Hematopoietic multipotent progenitor cell treated with erythropoietin and hydrocortisone succinate and interleukin-3 and kit ligand, for 15 days (in vitro differentiated cells): Measurements from ENCODE around the gene IPO8.
A peak's percentile ranks its signal among the peaks of the same experiment; 100 is the strongest.

ENCODE experiments used
- DNase-seq: peaks from one replicate; pipeline ENCODE4 v3.0.0-alpha.2; 2015; ENCODE audit warnings: low spot score

The IPO8 gene

GRCh38 chr12:30695199-30696102 is at the start of gene IPO8:
TSS of gene IPO8 (minus strand) at chr12:30695869. CDS start at chr12:30695647, 222 bp downstream.
- peak; percentile 75 for DNase-seq

DNA sequence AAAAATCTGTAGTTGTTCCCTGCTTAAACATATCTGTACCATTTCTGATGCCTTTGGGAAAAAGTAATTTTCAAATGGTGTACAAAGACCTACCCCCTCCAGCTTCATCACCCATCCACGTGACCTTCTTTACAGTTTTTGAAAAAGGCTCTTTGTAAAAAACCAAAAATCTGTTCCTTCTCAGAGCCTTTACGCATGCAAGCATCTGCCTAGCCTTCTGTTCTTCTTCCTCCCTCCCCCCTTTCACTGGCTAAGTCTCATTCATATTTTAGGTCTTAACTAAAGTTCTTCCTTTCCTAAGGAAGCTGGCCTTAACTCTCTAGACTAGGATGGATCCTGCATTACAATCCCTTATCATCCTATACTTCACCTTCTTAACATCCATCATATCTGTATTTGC is 48.7 kb upstream of the IPO8 start:
- DNase-seq = no peak

GRCh38 chr12:30740274-30740673 is 44.6 kb upstream of the IPO8 start:
- no peak for DNase-seq

- DNase-seq = no peak
Measured at GRCh38 chr12:30739020-30739419, 43.4 kb upstream of the IPO8 start.

GRCh38 chr12:30732954-30733637 is 37.4 kb upstream of the IPO8 start:
- DNase-seq = no peak

DNA sequence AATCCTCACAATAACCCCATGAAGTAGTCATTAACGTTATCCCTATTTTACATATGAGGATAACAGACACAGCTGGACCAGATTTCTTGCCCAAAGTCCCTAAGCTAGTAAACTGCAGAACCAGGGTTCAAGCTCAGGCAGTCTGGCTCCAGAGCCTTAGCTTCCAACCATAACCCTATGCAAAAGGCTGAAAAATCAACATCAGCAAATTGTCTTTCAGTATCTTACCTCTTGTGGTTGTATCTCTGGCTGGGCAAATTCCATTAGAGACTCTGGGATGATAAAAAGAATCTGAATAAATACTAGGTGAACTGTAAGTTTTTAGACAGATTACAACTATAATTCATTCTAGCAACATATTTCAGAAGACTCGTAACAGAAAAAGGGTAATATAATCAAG is 34.3 kb upstream of the IPO8 start:
- no peak for DNase-seq

DNA sequence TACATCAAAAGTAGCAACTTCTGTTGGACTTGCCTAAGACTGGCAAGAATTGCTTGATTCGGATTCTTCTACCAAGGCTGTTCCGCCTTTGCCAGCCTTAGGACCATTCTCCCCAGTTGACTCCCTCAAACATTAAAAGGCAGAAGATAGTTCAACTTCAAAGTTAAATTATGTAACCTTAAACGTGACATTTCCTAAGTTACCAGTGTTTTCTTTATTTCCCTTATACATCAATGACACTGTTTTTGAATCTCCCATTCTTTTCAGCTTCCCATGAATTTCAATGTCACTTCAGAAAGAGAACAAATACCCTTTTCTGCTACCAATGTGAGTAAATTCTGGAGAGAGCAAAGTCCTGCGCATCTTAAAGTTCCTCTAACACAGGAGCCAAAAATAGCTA is 33.9 kb upstream of the IPO8 start:
- DNase-seq = no peak

DNA sequence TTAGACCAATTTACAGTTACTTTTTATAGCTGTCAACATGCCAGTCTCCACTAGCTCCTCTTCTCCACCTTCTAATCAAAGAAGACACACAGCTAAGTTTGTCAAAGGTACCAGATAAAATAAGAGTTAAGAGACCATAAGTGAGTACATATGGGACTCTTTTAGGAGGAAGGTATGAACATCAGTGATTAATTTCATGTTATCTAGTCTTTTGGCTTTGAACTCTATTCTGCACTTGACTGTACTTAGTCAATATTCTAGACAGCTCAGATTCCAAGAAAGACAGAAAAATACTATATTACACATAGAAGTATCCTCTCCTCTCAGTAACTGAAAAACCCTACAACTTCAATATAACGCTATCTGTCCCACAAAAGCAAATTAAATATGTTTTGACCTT is 31.0 kb upstream of the IPO8 start:
- no peak for DNase-seq

GRCh38 chr12:30725739-30726138 is 30.1 kb upstream of the IPO8 start:
- DNase-seq = no peak

GRCh38 chr12:30719060-30719459 is 23.4 kb upstream of the IPO8 start:
- DNase-seq = no peak

- DNase-seq = no peak
Measured at GRCh38 chr12:30707613-30708342, 12.1 kb upstream of the IPO8 start.

DNA sequence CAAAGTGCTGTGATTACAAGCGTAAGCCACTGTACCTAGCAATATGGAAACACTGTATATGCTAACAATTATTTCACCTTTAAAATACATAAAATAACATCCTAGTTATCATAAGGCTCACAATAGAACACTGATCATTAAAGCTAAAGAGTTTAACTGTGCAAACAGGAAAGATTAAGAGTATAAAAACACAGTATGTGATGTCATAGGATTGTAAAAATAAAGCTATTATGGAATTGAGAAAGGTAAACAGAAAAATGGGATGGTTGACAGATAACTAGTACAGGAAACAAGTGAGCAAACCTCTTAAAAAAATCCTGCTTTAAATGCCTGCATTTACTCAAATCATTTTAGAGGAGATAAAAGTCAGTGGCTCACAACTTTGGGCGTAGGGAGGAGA is 10.8 kb upstream of the IPO8 start:
- DNase-seq = no peak

- no peak for DNase-seq
Measured at GRCh38 chr12:30701056-30701455, 5.4 kb upstream of the IPO8 start.

DNA sequence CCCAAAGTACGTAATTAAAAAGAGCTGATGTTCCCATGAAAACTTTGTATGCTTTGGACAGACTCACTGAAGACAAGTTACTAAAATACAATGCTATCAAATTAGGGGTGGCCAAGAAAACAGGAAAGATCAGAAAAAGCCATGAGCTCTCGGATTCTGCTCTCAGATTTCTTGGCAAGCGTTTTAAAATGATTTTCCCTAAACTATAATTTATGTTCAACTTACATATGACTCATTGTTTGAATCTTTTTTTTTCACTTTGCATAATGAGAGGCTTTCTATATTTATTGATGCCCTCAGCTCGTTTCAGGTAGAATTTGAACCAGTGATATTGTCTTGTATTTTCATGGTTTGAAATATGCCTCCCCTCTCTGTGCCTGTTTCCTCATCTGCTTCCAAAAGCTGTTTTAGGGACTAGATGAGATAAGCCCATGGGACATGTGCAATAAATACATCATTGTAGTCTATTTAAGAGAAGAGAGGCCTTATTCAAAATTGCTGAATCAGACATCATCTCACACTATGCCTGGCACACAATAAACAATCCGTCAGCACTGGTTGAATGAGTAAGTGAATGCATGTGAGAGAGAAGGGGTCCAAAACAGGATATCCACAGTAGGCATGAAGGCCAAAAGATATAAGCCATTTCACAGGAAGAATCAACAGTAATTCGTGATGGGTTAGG is 4.7 kb upstream of the IPO8 start:
- DNase-seq = no peak

DNA sequence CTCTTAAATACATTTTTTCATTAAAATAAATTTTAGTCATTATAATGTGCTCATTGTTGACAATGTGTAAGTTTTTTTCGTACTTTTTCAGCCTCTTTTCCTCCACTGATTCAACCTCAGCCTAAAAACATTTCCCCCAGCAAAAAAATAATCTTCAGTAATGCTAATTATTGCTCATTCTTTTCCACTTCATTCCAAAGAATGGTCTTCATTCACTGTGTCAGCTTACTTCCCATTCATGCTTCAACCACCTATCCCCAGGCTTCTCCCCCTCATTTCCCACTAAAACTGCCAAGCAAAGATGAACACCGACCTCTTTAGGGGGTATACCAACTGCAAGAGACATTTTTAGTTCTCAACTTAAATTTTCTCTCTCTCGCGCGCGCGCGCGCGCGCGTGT is 2.7 kb upstream of the IPO8 start:
- no peak for DNase-seq

- no peak for DNase-seq
Measured at GRCh38 chr12:30696943-30697342, 1.3 kb upstream of the IPO8 start.

GRCh38 chr12:30696486-30696885 is 817 bp upstream of the IPO8 start:
- no peak for DNase-seq

- DNase-seq = no peak
Measured at GRCh38 chr12:30696103-30696408, 387 bp upstream of the IPO8 start.

DNA sequence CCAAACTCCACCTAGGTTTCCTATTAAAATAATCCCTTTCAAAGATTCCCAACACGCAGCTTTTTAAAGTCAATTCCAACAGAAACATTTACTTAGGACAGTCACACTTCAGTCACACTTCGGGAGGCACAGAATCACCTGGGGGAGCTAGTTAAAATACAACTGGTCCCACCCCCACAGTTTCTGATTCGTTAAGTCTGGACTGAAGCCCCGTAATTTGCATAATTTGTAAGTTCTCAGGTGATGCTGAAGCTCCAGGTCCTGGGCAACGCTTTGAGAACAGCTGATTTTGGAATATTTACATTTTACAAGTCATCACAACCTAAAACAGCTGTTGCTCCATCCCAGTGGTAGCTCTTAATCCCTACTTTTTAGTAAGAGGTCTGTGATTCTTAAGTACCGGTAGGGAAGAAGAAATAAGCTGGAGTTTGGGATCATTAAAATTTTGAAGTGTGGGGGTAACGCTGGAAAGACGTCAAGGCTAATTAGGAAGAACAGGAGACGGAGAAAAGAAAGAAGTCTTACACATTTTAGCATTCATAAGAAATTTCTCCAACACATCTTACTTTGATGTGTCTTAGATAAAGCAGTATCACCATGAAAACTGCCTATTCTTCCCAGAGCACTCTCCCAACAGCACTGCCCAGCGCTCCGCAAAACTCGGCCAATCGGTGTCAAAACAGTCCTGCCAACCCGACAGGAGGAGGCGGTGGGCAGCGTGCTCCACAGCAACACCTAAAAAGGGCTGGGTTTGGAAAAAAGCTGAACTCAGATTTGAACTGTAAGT is 1.1 kb downstream of the IPO8 start:
- no peak for DNase-seq

DNA sequence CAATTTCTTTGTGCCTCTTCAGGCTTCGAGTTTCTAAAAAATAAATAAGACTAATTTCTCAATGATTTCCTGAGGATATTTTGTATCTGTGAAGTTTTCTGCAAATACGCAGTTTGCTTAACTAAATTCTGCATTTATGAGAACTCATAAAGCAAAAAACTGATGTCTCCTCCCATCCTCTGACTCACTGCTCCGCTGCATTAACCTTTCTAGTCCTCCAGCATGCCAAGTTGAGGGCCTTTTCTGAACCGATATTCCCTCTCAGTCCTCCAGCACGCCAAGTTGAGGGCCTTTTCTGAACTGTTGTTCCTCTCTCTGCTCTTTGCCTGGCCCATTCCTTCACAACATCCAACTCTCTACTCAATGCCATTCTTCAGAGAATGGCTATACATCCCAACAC is 3.2 kb downstream of the IPO8 start:
- DNase-seq = no peak

DNA sequence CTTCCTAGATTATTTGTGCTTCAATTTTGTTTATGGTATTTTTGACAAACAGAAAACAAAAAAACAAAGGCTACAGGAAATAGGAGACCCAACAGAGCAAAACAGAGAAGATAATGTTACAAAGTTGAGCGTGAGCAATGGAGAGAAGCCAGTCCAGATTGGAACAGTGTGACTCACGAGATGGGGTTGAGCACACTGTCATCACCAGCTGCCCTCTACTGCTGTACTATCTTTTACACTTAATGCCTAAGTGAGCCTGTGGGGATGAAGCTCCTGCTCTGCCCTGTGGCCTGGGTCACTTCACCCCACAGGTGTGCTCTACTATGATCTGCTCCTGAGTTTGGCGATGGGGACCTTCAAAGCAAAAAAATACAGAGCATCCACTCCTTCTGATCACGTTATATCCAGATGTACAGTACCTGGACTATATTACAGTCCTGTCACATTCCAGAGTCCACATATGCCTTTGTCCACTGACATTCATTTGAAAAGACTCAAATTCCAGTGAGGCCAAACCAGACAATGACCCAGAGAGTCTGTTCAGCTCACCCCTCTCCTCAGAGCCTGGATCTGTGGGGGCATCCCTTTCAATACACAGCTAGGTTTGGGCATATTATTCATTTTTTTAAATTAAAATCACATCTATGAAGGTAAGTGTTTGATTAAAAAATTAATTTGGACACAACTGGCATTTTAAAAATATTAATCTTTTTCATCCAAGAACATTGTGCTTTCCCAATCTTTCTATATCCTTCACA is 4.4 kb downstream of the IPO8 start:
- no peak for DNase-seq
